Hepatocyte (in vitro differentiated cells): ENCODE measurements around the gene NCOR1. TPM values are rescaled to one million over a fixed set of nuclear protein-coding genes. Genes with fewer than 3 reads are reported as not detected.

ENCODE experiments used
- DNase-seq: peaks from one replicate; pipeline ENCODE4 v3.0.0-alpha.2; 2016; ENCODE audit warnings: low spot score
- H2AFZ ChIP-seq: fragments of 200-600 bp; sonication (generic); 2 replicates; pipeline ENCODE4 v1.6.0; 2016; ENCODE audit warnings: antibody characterized with exemption, mild to moderate bottlenecking
- H3K27ac ChIP-seq: fragments of 200-600 bp; sonication (generic); 2 replicates; pipeline ENCODE4 v1.5.1; 2016; ENCODE audit warnings: mild to moderate bottlenecking
- H3K27me3 ChIP-seq: fragments of 200-600 bp; sonication (generic); 2 replicates; pipeline ENCODE4 v1.6.1; 2016
- H3K36me3 ChIP-seq: fragments of 200-600 bp; sonication (generic); replicated peaks from 2 replicates; pipeline ENCODE4 v1.5.1; 2016; ENCODE audit warnings: low read depth; ENCODE audit not compliant: insufficient read depth
- H3K4me1 ChIP-seq: fragments of 200-600 bp; sonication (generic); 2 replicates; pipeline ENCODE4 v1.5.1; 2016; ENCODE audit warnings: mild to moderate bottlenecking, moderate library complexity; ENCODE audit not compliant: insufficient read depth
- H3K4me2 ChIP-seq: fragments of 200-600 bp; sonication (generic); 2 replicates; pipeline ENCODE4 v1.6.0; 2016
- H3K4me3 ChIP-seq: fragments of 200-600 bp; sonication (generic); 2 replicates; pipeline ENCODE4 v1.5.1; 2016; ENCODE audit warnings: mild to moderate bottlenecking
- H3K79me2 ChIP-seq: fragments of 200-600 bp; sonication (generic); 2 replicates; pipeline ENCODE4 v1.6.0; 2017; ENCODE audit warnings: mild to moderate bottlenecking
- H3K9me2 ChIP-seq: fragments of 200-600 bp; sonication (generic); replicated peaks from 2 replicates; pipeline ENCODE4 v1.6.0; 2017; ENCODE audit warnings: mild to moderate bottlenecking; ENCODE audit not compliant: insufficient read depth
- H3K9me3 ChIP-seq: fragments of 200-600 bp; sonication (generic); 2 replicates; pipeline ENCODE4 v1.5.1; 2016; ENCODE audit warnings: low read depth, mild to moderate bottlenecking
- H4K20me1 ChIP-seq: fragments of 200-600 bp; sonication (generic); 2 replicates; pipeline ENCODE4 v1.6.0; 2016; ENCODE audit warnings: mild to moderate bottlenecking; ENCODE audit not compliant: insufficient read depth, poor library complexity, severe bottlenecking
- CTCF ChIP-seq: fragments of 200-600 bp; sonication (generic); IDR thresholded peaks from 2 replicates; pipeline ENCODE4 v1.5.1; 2016; ENCODE audit warnings: antibody characterized with exemption, mild to moderate bottlenecking; ENCODE audit not compliant: poor library complexity
- EZH2 ChIP-seq: fragments of 200-600 bp; sonication (generic); IDR thresholded peaks from 2 replicates; pipeline ENCODE4 v1.6.1; 2016; ENCODE audit warnings: antibody characterized with exemption, mild to moderate bottlenecking, borderline replicate concordance
- EZH2phosphoT487 ChIP-seq: fragments of 200-600 bp; sonication (generic); IDR thresholded peaks from one replicate; pipeline ENCODE4 v1.6.1; 2018; ENCODE audit warnings: antibody characterized with exemption, mild to moderate bottlenecking, low read depth, moderate library complexity; ENCODE audit not compliant: unreplicated experiment, severe bottlenecking
- WGBS: methylation state at CpG from one replicate; pipeline ENCODE4 v1.1.6; 2016; ENCODE audit warnings: low lambda C conversion rate; ENCODE audit errors: missing lambda C conversion rate; 5-methylcytosine and 5-hydroxymethylcytosine counted together
- polyA plus RNA-seq: library from polyadenylated mRNA; unstranded; fragments of >200 nt; fragmentation: Nextera tagmentation; extraction: Ambion mirVana; gene quantifications from 2 replicates; pipeline ENCODE4 v1.2.1, GENCODE V29; 2016
- total RNA-seq: library from RNA; depleted of rRNA; stranded (reverse); fragments of >200 nt; gene quantifications from 2 replicates; pipeline ENCODE4 v1.2.3, GENCODE V29; 2014

The NCOR1 gene
- total and polyA plus RNA-seq, 2 experiments from 2014 or later = 73.7 to 117 TPM

GRCh38 chr17:16007439-16007838, 207.9 kb downstream of the NCOR1 start:
- H3K79me2 ChIP-seq = peaks cover 15% of the 10 kb centered on the region
- no peak for DNase-seq
- peaks cover 5% of the 10 kb centered on the region for H3K9me3 ChIP-seq
- TF ChIP-seq CTCF (no peak), EZH2 (no peak), EZH2phosphoT487 (no peak)
- peaks cover 9% of the 10 kb centered on the region for H3K36me3 ChIP-seq
- H3K27me3 ChIP-seq = no peaks in the 10 kb centered on the region
- H2AFZ ChIP-seq = no peak overlapping the region
- no peaks in the 10 kb centered on the region for H3K4me1 ChIP-seq
- no peak overlapping the region for H3K4me2 ChIP-seq
- H4K20me1 ChIP-seq = no peaks in the 10 kb centered on the region
- H3K4me3 ChIP-seq = no peak overlapping the region
- WGBS = 87% methylated on average over 3 of the region's 3 CpGs
- H3K27ac ChIP-seq = no peak overlapping the region
- no peaks in the 10 kb centered on the region for H3K9me2 ChIP-seq

GRCh38 chr17:16005636-16006035, 209.7 kb downstream of the NCOR1 start:
- Histone ChIP-seq H3K9me2 (no peaks in the 10 kb centered on the region), H3K36me3 (peaks cover 12% of the 10 kb centered on the region), H3K27ac (no peak overlapping the region), H3K9me3 (peaks cover 8% of the 10 kb centered on the region), H3K79me2 (peaks cover 27% of the 10 kb centered on the region), H3K4me3 (no peak overlapping the region), H2AFZ (no peak overlapping the region), H3K27me3 (no peaks in the 10 kb centered on the region), H3K4me2 (no peak overlapping the region), H3K4me1 (no peaks in the 10 kb centered on the region), H4K20me1 (peaks cover 5% of the 10 kb centered on the region)
- TF ChIP-seq EZH2phosphoT487 (no peak), CTCF (no peak), EZH2 (no peak)
- WGBS = 100% methylated on average over 1 of the region's 1 CpG
- no peak for DNase-seq

GRCh38 chr17:16003841-16004240, 211.5 kb downstream of the NCOR1 start:
- Histone ChIP-seq H3K27ac (no peak overlapping the region), H3K9me3 (peaks cover 8% of the 10 kb centered on the region), H3K27me3 (no peaks in the 10 kb centered on the region), H2AFZ (no peak overlapping the region), H4K20me1 (peaks cover 10% of the 10 kb centered on the region), H3K4me1 (no peaks in the 10 kb centered on the region), H3K36me3 (peaks cover 12% of the 10 kb centered on the region), H3K4me2 (no peak overlapping the region), H3K4me3 (no peak overlapping the region), H3K9me2 (no peaks in the 10 kb centered on the region), H3K79me2 (peaks cover 33% of the 10 kb centered on the region)
- DNase-seq = no peak
- TF ChIP-seq CTCF (no peak), EZH2 (no peak), EZH2phosphoT487 (no peak)
- 96% methylated on average over 1 of the region's 1 CpG for WGBS
